Activated T-cell treated with anti-CD3 and anti-CD28 coated beads, Interleukin-2, amount 50 U/mL, for 72 hours (primary cell): ENCODE measurements around the gene AFAP1L1. TPM values are rescaled to one million over a fixed set of nuclear protein-coding genes. Genes with fewer than 3 reads are reported as not detected.
A peak's percentile ranks its signal among the peaks of the same experiment; 100 is the strongest.

Experiments used
- ATAC-seq, 2 donors: fragments of 150-1000 bp; cut with Tn5 transposase; replicated peaks in 1 of 2; 2 replicates each; pipeline ENCODE4 v1.10.0; 2021; ENCODE audit warnings: moderate library complexity in 2 of 2, mild to moderate bottlenecking in 1 of 2
- DNase-seq, 2 donors: peaks; one replicate each; pipeline ENCODE4 v3.0.0; 2021 to 2022; ENCODE audit warnings: mixed read lengths in 1 of 2
- H3K27ac Mint-ChIP-seq: one replicate; pipeline ENCODE4 v1.8.0; 2022; ENCODE audit warnings: mild to moderate bottlenecking, moderate library complexity, mixed read lengths
- H3K27me3 Mint-ChIP-seq: one replicate; pipeline ENCODE4 v1.8.0; 2022; ENCODE audit warnings: low read depth, mixed read lengths
- H3K36me3 Mint-ChIP-seq, 2 donors: one replicate each; pipeline ENCODE4 v1.8.0; 2022; ENCODE audit warnings: mixed read lengths in 2 of 2, mild to moderate bottlenecking in 1 of 2; ENCODE audit not compliant: insufficient read depth in 2 of 2
- H3K4me1 Mint-ChIP-seq: one replicate; pipeline ENCODE4 v1.8.0; 2022; ENCODE audit warnings: low read depth, mixed read lengths
- H3K4me3 Mint-ChIP-seq, 2 donors: one replicate each; pipeline ENCODE4 v1.8.0; 2022; ENCODE audit warnings: mild to moderate bottlenecking in 2 of 2, mixed read lengths in 2 of 2, moderate library complexity in 2 of 2
- H3K9me3 Mint-ChIP-seq, 2 donors: one replicate each; pipeline ENCODE4 v1.8.0; 2022; ENCODE audit warnings: mixed read lengths in 2 of 2
- total RNA-seq, 2 donors: library from RNA; stranded (reverse); gene quantifications; one replicate each; pipeline ENCODE4 v1.2.3, GENCODE V29; 2022

AFAP1L1 gene
- total RNA-seq, result under 1 TPM; 0.12 to 0.17 TPM

DNA sequence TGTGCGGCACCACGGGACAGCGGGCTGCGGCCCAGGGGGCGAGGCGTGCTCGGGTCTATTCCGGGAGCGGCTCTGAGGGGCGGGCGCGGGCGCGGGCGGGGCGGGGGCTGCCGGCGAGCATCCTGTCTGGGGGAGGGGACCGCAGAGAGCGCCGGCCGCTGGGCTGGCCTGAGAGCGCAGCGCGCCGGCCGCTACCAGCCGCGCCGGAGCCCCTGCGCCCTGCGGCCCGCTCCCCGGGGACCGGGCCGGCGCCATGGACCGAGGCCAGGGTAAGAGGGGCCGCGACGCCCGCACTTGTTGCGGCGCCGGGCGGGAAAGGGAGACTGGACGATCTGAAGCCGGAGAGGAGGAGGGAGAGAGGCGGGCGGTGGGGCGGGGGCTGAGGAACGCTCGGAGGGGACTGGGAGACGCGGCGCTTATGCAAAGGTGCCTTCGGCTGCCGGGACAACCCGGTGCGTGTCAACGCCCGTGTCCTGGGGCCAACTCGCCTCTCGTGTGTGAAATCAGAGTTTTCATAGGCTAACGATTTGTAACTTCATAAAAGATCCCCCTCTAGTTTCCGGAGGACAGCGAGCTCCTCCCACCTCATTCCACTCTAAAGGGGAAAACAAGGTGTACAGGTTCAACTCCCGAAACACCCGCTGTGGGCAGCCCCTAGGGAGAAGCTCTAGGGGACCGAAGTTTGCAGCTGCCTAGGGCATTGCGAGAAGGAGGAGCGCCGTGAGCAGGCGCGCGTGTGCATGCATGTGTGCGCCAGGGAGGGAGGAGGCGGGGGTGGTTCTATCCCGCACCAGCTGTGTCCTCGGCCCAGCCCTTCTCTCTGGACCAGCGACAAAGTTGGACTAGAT lies at the start of gene AFAP1L1:
Gene AFAP1L1 (plus strand): TSS at position 144 of the 848 bp plus-strand sequence. CDS start 110 bp downstream, at position 254.
- H3K27me3 Mint-ChIP-seq, result peaks cover 47% of the 10 kb centered on the region
- peaks cover 0 to 5% of the 10 kb centered on the region in 2 donors for H3K36me3 Mint-ChIP-seq
- H3K4me3 Mint-ChIP-seq, result peak within 1 kb of the TSS; percentile 90 to 91
- ATAC-seq (peak; percentile 66 to 68), DNase-seq (peak; percentile 19 to 23)
- peaks cover 0 to 4% of the 10 kb centered on the region in 2 donors for H3K9me3 Mint-ChIP-seq
- H3K27ac Mint-ChIP-seq, result no peak within 1 kb of the TSS
- peaks cover 14% of the 10 kb centered on the region for H3K4me1 Mint-ChIP-seq

DNA sequence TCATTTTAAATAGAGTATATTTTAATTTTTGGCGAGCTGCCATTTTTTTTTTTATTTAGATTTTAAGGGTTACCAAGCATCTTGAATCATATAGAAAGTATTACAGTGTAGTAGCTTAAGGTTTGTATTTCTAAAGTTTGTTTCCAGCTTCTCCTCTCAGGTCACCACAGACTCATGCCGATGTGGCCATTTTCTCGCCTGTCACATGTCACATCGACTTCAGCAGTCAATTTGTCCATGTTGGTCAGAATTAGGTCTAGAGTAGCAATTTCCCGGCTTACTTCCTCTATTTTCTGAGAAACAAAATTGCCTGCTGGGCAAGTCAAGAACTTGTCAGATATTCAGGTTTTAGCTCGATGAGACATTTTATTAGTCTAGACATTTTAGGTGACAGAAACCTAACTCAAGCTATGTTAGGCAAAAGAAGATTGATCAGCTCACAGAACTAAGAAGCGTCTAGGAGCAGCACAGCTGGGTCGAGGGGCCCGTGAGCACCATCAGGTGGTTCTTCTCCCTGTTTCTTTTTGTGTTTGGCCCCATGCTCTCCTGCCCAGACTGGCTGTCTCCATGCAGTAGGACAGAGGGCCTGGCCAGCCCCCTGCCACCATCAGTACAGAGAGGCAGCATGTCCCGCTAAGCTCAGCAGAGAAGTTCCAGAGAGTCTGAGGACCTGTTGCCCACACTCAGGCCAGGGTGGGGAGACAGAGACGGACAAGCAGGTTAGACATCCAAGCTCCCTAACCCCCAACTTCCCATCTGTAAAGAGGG lies 48.4 kb upstream of the AFAP1L1 start:
- DNase-seq (no peak), ATAC-seq (no peak)
- no peak overlapping the region for H3K4me3 Mint-ChIP-seq
- H3K27me3 Mint-ChIP-seq, result no peaks in the 10 kb centered on the region
- no peaks in the 10 kb centered on the region for H3K4me1 Mint-ChIP-seq
- H3K9me3 Mint-ChIP-seq, result no peaks in the 10 kb centered on the region
- no peak overlapping the region for H3K27ac Mint-ChIP-seq
- H3K36me3 Mint-ChIP-seq, result no peaks in the 10 kb centered on the region

DNA sequence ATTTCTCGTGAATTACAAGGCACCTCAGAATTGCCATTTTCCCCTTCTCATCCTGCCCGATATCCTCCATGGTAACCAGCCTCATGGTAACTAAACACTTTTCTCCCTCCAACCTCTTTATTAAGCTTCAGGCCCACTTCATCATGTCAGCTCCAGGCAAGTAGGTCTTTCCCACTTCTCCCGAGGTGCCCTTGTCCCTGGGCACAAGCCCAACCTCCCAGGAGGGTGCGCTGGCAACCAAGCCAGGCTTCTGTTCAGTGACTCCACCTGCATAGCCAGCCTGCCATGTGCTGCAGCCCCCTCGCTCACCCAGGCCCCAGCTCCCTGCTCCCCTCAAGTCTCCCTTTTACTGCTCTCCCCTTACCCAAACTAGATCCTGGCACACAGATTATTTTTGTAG lies 47.4 kb upstream of the AFAP1L1 start:
- no peaks in the 10 kb centered on the region for H3K36me3 Mint-ChIP-seq
- H3K4me3 Mint-ChIP-seq, result no peak overlapping the region
- no peaks in the 10 kb centered on the region for H3K4me1 Mint-ChIP-seq
- H3K9me3 Mint-ChIP-seq, result no peaks in the 10 kb centered on the region
- ATAC-seq (no peak), DNase-seq (no peak)
- no peaks in the 10 kb centered on the region for H3K27me3 Mint-ChIP-seq
- H3K27ac Mint-ChIP-seq, result no peak overlapping the region

DNA sequence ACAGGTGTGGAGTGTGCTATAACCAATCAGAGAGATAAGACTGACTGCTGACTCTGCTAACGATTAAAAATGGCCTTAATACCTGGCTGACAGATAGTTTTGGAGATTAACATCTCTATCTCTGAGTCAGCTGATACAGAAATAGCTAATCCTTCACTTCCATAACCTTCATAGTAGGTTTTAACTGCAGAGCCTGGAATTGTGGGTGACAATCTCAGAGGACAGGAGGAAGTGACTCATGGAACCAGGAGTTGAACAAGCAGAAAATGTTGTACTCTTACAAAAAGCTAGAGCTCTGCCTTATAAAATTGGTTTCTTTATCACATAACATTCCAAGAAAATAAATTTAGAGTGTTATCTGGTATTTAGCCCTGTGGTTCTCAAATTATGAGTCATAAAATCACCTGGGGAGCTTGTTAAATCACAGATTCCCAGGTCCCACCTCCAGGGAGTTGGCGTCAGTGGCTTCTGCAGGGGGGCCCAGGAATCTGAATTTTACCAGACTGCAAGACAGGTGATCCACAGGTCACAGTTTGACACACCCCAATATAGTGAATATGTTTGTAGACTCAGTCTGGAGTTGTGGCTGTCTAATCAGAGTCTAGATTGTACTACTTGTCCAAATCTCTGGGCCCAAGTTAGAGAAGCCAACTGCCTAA lies 44.4 kb upstream of the AFAP1L1 start:
- Mint-ChIP-seq H3K27ac (no peak overlapping the region), H3K9me3 (no peaks in the 10 kb centered on the region), H3K36me3 (no peaks in the 10 kb centered on the region), H3K27me3 (no peaks in the 10 kb centered on the region), H3K4me1 (no peaks in the 10 kb centered on the region), H3K4me3 (no peak overlapping the region)
- no peak for DNase-seq
- ATAC-seq, result peak in 1 of 2 donors; percentile 15

DNA sequence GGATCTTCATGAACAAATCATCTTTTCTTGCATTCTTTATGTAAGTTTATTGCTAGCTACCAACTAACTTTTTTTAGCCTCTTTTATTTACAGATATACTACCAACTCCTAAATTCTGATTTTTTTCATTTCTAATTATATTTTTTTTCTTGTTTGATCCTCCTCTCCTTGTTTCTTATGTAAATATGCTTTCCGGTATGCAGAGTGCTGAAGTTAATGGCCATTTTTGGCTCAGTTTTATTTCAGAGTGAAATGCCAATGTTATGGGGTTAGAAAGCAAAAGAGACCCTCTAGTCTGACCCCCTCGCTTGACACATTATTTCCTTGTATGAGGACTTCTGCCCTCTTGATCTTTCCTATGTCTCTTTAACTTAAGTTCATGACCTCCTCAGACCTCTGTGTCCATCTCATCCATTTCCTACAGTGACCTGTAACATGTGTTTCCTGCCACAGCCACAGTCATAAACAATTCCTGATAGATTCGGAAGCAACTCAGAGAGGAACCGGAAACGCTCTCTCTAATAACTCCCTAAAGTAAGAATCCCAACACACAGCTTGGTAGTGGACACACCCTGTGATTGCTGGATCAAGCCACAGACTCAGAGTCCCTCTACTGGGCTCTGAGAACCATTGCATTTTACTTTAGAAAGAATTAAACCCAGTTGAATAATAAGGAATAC lies 42.9 kb upstream of the AFAP1L1 start:
- Mint-ChIP-seq H3K4me1 (no peaks in the 10 kb centered on the region), H3K4me3 (no peak overlapping the region), H3K9me3 (no peaks in the 10 kb centered on the region), H3K27me3 (peaks cover 6% of the 10 kb centered on the region), H3K36me3 (no peaks in the 10 kb centered on the region), H3K27ac (no peak overlapping the region)
- no peak for ATAC-seq
- no peak for DNase-seq

DNA sequence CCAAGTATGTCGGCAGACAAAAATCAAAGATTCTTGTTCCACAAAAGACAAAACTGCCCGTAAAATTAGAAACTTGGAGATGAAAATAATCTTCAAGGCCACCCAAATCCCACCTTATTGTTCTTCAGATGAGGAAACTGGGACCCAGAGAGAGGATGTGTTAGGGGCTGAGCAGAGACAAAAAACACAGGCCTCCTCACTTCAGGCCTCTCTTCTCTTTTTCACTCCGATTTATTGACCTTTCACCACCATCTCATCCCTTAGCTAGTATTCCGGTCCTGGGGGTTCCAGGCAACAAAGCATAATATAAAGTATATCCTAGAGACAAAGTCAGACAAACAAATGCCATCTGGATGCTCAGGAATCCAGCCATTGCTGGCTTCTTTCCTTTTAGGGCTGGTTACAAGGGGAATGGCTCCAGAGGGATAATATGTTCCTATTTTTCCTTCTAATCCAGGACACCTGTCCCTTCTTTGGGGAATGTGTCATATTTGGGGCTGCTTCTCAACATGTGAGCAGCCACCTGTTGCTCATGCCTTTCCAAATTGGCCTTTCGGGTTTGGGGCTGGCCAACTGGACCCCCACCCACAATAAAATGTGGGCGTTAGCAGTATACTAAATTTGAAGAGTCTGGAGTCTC lies 42.2 kb upstream of the AFAP1L1 start:
- no peak for ATAC-seq
- Mint-ChIP-seq H3K27ac (no peak overlapping the region), H3K4me1 (no peaks in the 10 kb centered on the region), H3K36me3 (no peaks in the 10 kb centered on the region), H3K4me3 (no peak overlapping the region), H3K9me3 (no peaks in the 10 kb centered on the region), H3K27me3 (peaks cover 6% of the 10 kb centered on the region)
- DNase-seq, result no peak

DNA sequence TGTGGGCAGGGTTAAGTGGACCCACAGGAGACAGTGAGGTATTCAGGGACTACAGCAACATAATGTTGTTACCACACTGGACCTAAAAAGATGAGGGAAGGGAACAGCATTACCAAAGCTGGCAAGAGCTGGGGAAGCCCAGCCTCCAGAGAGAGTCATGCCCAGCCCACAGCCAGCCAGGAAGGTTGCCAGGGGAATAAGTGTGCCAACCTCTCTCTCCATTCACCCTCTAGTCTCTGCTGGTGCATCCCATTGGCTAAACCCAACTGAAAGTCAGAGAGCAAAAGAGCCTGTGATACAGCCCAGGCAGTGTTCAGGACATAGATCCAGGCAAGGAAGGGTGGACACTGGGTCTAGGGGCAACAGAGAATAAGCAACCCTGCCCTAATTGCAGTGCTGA lies 35.8 kb upstream of the AFAP1L1 start:
- Mint-ChIP-seq H3K9me3 (no peaks in the 10 kb centered on the region), H3K27ac (no peak overlapping the region), H3K4me1 (peaks cover 24% of the 10 kb centered on the region), H3K4me3 (no peak overlapping the region), H3K36me3 (no peaks in the 10 kb centered on the region), H3K27me3 (peaks cover 6% of the 10 kb centered on the region)
- no peak for DNase-seq
- ATAC-seq, result no peak

DNA sequence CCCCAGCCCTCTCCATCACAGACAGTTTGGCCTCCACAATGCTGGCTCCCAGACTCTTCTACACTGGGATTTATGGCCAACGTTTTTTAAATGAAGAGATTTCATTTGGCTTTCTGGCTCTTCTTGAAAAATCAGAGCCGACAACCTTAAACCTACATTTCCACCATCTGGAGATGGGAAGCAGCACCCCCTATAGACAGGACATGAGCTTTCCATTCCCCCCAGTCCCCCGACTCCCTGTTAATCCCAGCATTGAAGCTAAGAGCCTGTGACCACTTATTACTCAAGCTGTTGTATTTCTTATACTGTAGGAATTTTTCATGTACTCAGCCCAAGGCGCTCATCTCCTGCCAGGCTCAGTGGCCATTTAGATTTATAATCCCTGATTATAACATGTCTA lies 34.0 kb upstream of the AFAP1L1 start:
- DNase-seq (no peak), ATAC-seq (no peak)
- H3K4me3 Mint-ChIP-seq, result no peak overlapping the region
- peaks cover 0 to 3% of the 10 kb centered on the region in 2 donors for H3K9me3 Mint-ChIP-seq
- H3K27me3 Mint-ChIP-seq, result peaks cover 6% of the 10 kb centered on the region
- H3K36me3 Mint-ChIP-seq, result no peaks in the 10 kb centered on the region
- H3K4me1 Mint-ChIP-seq, result peaks cover 38% of the 10 kb centered on the region
- no peak overlapping the region for H3K27ac Mint-ChIP-seq

DNA sequence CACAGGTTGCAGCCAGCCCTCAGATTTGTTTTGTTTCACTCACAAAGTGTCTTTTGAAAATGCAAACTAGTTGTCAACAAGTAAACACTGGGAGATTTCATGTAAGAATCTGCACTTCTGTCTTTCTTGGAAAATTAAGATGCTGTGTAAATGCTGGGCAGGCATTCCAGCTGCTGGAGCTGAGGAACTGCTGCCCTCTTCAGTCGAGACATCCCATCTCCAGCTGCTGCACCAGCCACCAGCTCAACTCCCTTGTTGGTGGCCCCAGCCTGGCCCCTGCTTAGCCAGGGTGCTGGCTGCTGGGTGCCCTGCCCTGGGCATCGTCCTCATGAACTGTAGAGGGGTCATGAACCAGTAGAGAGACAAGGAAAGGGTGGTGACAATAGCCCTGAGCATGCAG lies 33.1 kb upstream of the AFAP1L1 start:
- DNase-seq (no peak), ATAC-seq (no peak)
- Mint-ChIP-seq H3K4me1 (peaks cover 40% of the 10 kb centered on the region), H3K27ac (no peak overlapping the region), H3K4me3 (no peak overlapping the region), H3K27me3 (peaks cover under 1% of the 10 kb centered on the region), H3K9me3 (peaks cover 0 to 3% of the 10 kb centered on the region in 2 donors), H3K36me3 (no peaks in the 10 kb centered on the region)

DNA sequence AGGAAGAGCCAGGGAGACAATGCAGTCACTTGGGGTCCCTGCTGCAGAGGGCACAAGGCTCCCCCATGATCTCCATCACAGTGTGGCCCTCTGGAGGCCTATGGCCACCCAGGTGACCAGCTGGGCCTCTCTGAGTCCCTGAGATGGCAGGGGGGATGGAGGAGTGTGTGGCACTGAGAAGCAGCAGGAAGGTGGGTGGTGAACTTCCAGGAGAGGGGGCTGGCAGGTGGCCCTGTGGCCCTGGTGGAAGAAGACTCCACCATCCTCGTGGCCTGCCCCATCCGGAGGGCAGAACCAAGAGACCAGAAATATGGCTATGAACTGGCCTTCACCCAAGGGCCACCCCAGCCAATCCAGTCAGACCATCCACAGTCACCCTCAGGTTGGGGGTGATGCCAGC lies 31.7 kb upstream of the AFAP1L1 start:
- H3K9me3 Mint-ChIP-seq, result peaks cover 0 to 3% of the 10 kb centered on the region in 2 donors
- H3K27ac Mint-ChIP-seq, result no peak overlapping the region
- H3K27me3 Mint-ChIP-seq, result no peaks in the 10 kb centered on the region
- no peaks in the 10 kb centered on the region for H3K36me3 Mint-ChIP-seq
- H3K4me1 Mint-ChIP-seq, result peaks cover 40% of the 10 kb centered on the region
- no peak overlapping the region for H3K4me3 Mint-ChIP-seq
- DNase-seq (no peak), ATAC-seq (peak; percentile 2 to 11)

DNA sequence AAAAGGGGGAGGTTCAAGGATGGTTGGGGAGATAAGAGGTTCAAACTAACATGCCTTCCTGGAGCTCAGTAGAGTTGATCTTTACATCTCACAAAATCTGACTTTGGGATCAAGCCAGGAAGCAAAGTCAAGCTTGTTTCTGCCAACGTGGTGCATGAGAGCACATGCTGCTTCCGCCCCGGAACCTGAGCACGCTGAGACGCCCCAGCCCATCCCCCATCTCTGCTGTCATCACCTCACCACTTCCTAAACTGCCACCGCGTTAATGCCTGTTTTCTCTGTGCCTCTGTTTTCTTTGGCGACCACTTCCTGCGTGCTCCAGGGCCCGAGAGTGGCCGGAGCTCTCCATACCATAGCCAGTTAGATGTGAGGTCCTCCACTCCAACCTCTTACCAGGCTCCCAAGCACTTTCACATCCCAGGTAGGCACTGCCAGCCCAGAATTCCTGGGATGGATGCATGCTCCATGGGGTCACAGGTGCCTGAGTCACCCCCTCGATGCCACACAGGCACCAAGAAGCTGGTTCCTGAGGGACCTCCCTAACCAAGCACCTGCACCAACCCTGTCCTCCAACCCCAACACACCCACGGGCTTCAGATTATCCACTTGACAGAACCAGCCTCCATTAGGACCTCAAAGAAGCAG lies 31.2 kb upstream of the AFAP1L1 start:
- H3K27ac Mint-ChIP-seq, result no peak overlapping the region
- no peaks in the 10 kb centered on the region for H3K27me3 Mint-ChIP-seq
- ATAC-seq (peak; percentile 89 to 94), DNase-seq (peak; percentile 64 to 87)
- peaks cover 40% of the 10 kb centered on the region for H3K4me1 Mint-ChIP-seq
- H3K36me3 Mint-ChIP-seq, result no peaks in the 10 kb centered on the region
- H3K4me3 Mint-ChIP-seq, result peak overlapping the region in 1 of 2 donors; percentile 70
- peaks cover 0 to 3% of the 10 kb centered on the region in 2 donors for H3K9me3 Mint-ChIP-seq

DNA sequence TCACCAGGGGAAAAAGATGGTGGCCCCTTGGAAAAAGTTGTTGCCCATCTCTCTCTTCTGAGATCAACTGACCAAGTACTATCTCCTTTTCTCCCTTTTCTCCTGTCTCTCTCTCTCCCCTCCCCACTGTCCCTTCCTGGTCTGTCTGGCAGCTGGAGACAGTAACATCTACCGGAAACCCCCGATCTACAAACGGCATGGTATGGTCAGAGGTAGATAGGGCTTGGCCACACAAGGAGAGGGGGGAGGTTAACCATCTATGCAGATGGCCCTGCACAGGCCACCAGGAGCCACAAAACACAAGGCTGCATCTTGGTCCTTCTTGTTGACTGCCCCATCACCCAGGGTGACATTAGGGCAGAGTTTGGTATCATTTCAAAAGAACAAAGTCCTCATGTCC lies 29.3 kb upstream of the AFAP1L1 start:
- peaks cover 0 to 3% of the 10 kb centered on the region in 2 donors for H3K9me3 Mint-ChIP-seq
- ATAC-seq (no peak), DNase-seq (no peak)
- H3K4me3 Mint-ChIP-seq, result no peak overlapping the region
- no peak overlapping the region for H3K27ac Mint-ChIP-seq
- H3K4me1 Mint-ChIP-seq, result peaks cover 40% of the 10 kb centered on the region
- no peaks in the 10 kb centered on the region for H3K36me3 Mint-ChIP-seq
- no peaks in the 10 kb centered on the region for H3K27me3 Mint-ChIP-seq
